Measurements from ENCODE around the gene EDC4.

- TF ChIP-seq CTCF (IDR thresholded peaks at IDR 0.05; ENCODE audit: insufficient read depth, low read length) (no peak), GABPA (IDR thresholded peaks at IDR 0.05; ENCODE audit: low read depth) (no peak), REST (IDR thresholded peaks at IDR 0.05; ENCODE audit: insufficient replicate concordance, low read depth) (no peak), POLR2AphosphoS5 (IDR thresholded peaks at IDR 0.05; ENCODE audit: low read depth) (no peak; the same call in 1 of the 2 replicates)
These were observed 57.9 kb downstream of the EDC4 start for GRCh38 chr16:67930678-67931211.
